COLO829 (cell line): ENCODE results near the gene STAT3.
"Not testable (repeated sequence)": the region's sequence is repeated elsewhere in the genome, so short reads cannot be mapped to it uniquely, and the experiment has no call there.

ENCODE experiments used
- DNase-seq: peaks from one replicate; pipeline ENCODE4 v3.0.0; 2012; ENCODE audit warnings: low spot score

Gene STAT3

GRCh38 chr17:42313773-42314566 lies 74.3 kb downstream of the STAT3 start:
- no peak for DNase-seq

GRCh38 chr17:42313389-42313772 lies 74.9 kb downstream of the STAT3 start:
- DNase-seq = no peak

- DNase-seq = no peak
Observed at GRCh38 chr17:42312285-42313130, 75.7 kb downstream of the STAT3 start.

GRCh38 chr17:42312035-42312284 lies 76.3 kb downstream of the STAT3 start:
- DNase-seq = no peak

- no peak for DNase-seq
Observed at GRCh38 chr17:42311240-42312034, 76.8 kb downstream of the STAT3 start.

- no peak for DNase-seq
Observed at GRCh38 chr17:42310787-42311215, 77.4 kb downstream of the STAT3 start.

GRCh38 chr17:42309986-42310786 lies 78.1 kb downstream of the STAT3 start:
- DNase-seq = no peak

GRCh38 chr17:42309142-42309541 lies 79.1 kb downstream of the STAT3 start:
- no peak for DNase-seq

GRCh38 chr17:42308446-42308845 lies 79.8 kb downstream of the STAT3 start:
- DNase-seq = no peak

GRCh38 chr17:42307362-42307927 lies 80.8 kb downstream of the STAT3 start:
- DNase-seq = no peak

- DNase-seq = no peak
Observed at GRCh38 chr17:42306385-42306667, 81.9 kb downstream of the STAT3 start.

GRCh38 chr17:42305543-42306384 lies 82.5 kb downstream of the STAT3 start:
- no peak for DNase-seq

GRCh38 chr17:42305031-42305330 lies 83.3 kb downstream of the STAT3 start:
- not testable (repeated sequence) for DNase-seq

- DNase-seq = no peak
Observed at GRCh38 chr17:42304187-42305030, 83.8 kb downstream of the STAT3 start.

- DNase-seq = no peak
Observed at GRCh38 chr17:42303694-42304093, 84.5 kb downstream of the STAT3 start.

- DNase-seq = no peak
Observed at GRCh38 chr17:42301022-42301421, 87.2 kb downstream of the STAT3 start.

GRCh38 chr17:42299913-42300312 lies 88.3 kb downstream of the STAT3 start:
- not testable (repeated sequence) for DNase-seq

GRCh38 chr17:42299361-42299760 lies 88.9 kb downstream of the STAT3 start:
- DNase-seq = not testable (repeated sequence)

- not testable (repeated sequence) for DNase-seq
Observed at GRCh38 chr17:42297775-42298174, 90.5 kb downstream of the STAT3 start.

GRCh38 chr17:42296012-42296411 lies 92.2 kb downstream of the STAT3 start:
- DNase-seq = no peak
